Measurements from ENCODE around the gene POC5. TPM values are rescaled to one million over a fixed set of nuclear protein-coding genes. Genes with fewer than 3 reads are reported as not detected.

Gene POC5
- total and polyA plus RNA-seq, 2 of the 13 experiments (the other 11 are each of a cell fraction or from before 2014, with no cell fraction given): 6.9 to 9.3 TPM

GRCh38 chr5:75729321-75729720, 12.1 kb upstream of the POC5 start (continued):
- no peak for TF ChIP-seq ZNF407 (CRISPR knock-in tag; IDR thresholded peaks at IDR 0.05; ENCODE audit: not compliant biosample characterization)
- TF ChIP-seq ZNF124 (CRISPR knock-in tag; IDR thresholded peaks at IDR 0.05): no peak
- no peak for TF ChIP-seq DNMT3B (CRISPR knock-in tag; conservative IDR thresholded peaks at IDR 0.05)
- TF ChIP-seq ZNF225 (CRISPR knock-in tag; IDR thresholded peaks at IDR 0.05): no peak
- TF ChIP-seq GZF1 (CRISPR knock-in tag; IDR thresholded peaks at IDR 0.05): no peak
- no peak for TF ChIP-seq ZBTB8A (CRISPR knock-in tag; IDR thresholded peaks at IDR 0.05; ENCODE audit: borderline replicate concordance, low read depth)
- TF ChIP-seq, protein P1, sequence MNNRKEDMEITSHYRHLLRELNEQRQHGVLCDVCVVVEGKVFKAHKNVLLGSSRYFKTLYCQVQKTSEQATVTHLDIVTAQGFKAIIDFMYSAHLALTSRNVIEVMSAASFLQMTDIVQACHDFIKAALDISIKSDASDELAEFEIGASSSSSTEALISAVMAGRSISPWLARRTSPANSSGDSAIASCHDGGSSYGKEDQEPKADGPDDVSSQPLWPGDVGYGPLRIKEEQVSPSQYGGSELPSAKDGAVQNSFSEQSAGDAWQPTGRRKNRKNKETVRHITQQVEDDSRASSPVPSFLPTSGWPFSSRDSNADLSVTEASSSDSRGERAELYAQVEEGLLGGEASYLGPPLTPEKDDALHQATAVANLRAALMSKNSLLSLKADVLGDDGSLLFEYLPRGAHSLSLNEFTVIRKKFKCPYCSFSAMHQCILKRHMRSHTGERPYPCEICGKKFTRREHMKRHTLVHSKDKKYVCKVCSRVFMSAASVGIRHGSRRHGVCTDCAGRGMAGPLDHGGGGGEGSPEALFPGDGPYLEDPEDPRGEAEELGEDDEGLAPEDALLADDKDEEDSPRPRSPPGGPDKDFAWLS (CRISPR knock-in tag; IDR thresholded peaks at IDR 0.05; ENCODE audit: borderline replicate concordance): no peak
- no peak for TF ChIP-seq ELF1 (CRISPR knock-in tag; IDR thresholded peaks at IDR 0.05)
